Measurements from ENCODE around the gene PKP4. TPM values are rescaled to one million over a fixed set of nuclear protein-coding genes. Genes with fewer than 3 reads are reported as not detected.

PKP4 gene
- total RNA-seq, 1 experiment from 2014 or later, result not detected

GRCh38 chr2:158645299-158645698 lies 188.5 kb downstream of the PKP4 start:
- H4K20me1 ChIP-seq (ENCODE audit: insufficient read depth, low read depth, low read length), result no peaks in the 10 kb centered on the region
- no peaks in the 10 kb centered on the region for H3K9me3 ChIP-seq (ENCODE audit: low read length)
- H3K79me2 ChIP-seq (ENCODE audit: low read length), result no peaks in the 10 kb centered on the region
- H3K4me1 ChIP-seq (ENCODE audit: low read length), result no peaks in the 10 kb centered on the region
- H3K9me2 ChIP-seq (replicated peaks; ENCODE audit: insufficient read depth, low read length), result no peaks in the 10 kb centered on the region
- H2AFZ ChIP-seq (ENCODE audit: low read length), result no peak overlapping the region
- H3K4me2 ChIP-seq (ENCODE audit: low read depth, low read length, poor library complexity, severe bottlenecking), result no peak overlapping the region
- no peak overlapping the region for H3K27ac ChIP-seq (ENCODE audit: low read length)
- DNase-seq, result no peak
- H3K27me3 ChIP-seq (ENCODE audit: low read length), result no peaks in the 10 kb centered on the region; the same call in 1 of the 2 replicates
- no peaks in the 10 kb centered on the region for H3K36me3 ChIP-seq (ENCODE audit: insufficient read depth, low read length)
- H3K9ac ChIP-seq (ENCODE audit: low read length), result no peak overlapping the region
- H3K4me3 ChIP-seq (ENCODE audit: low read length), result no peak overlapping the region

GRCh38 chr2:158647436-158648231 lies 190.9 kb downstream of the PKP4 start:
- no peak overlapping the region for H3K4me2 ChIP-seq (ENCODE audit: low read depth, low read length, poor library complexity, severe bottlenecking)
- no peaks in the 10 kb centered on the region for H3K4me1 ChIP-seq (ENCODE audit: low read length)
- no peaks in the 10 kb centered on the region for H4K20me1 ChIP-seq (ENCODE audit: insufficient read depth, low read depth, low read length)
- no peak for DNase-seq
- no peaks in the 10 kb centered on the region for H3K9me3 ChIP-seq (ENCODE audit: low read length)
- no peaks in the 10 kb centered on the region for H3K79me2 ChIP-seq (ENCODE audit: low read length)
- H3K9ac ChIP-seq (ENCODE audit: low read length), result no peak overlapping the region
- H3K27ac ChIP-seq (ENCODE audit: low read length), result no peak overlapping the region
- no peaks in the 10 kb centered on the region for H3K36me3 ChIP-seq (ENCODE audit: insufficient read depth, low read length)
- no peak overlapping the region for H2AFZ ChIP-seq (ENCODE audit: low read length)
- H3K9me2 ChIP-seq (replicated peaks; ENCODE audit: insufficient read depth, low read length), result no peaks in the 10 kb centered on the region
- H3K4me3 ChIP-seq (ENCODE audit: low read length), result no peak overlapping the region
- no peaks in the 10 kb centered on the region; the same call in 1 of the 2 replicates for H3K27me3 ChIP-seq (ENCODE audit: low read length)

DNA sequence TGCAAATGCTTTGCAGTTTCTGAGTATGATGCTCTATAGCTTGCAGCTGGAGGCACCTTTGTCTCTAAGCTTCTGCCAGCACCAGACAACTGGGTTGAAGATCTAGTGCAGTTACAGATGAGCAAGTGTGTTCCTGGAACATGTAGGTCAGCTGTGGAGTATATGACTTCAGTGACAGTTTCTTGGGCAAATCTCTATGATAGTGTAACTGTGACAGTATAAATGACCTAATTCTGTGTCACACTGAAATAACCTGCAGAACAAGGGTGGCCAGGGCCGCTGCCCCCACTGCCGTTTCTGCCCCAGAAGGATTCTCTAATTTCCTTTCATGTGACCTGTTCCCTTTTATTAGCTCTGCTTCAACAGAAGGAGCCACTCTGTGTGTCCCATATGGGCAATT lies 193.1 kb downstream of the PKP4 start:
- Histone ChIP-seq H3K27me3 (ENCODE audit: low read length) (no peaks in the 10 kb centered on the region; the same call in 1 of the 2 replicates), H3K4me2 (ENCODE audit: low read depth, low read length, poor library complexity, severe bottlenecking) (no peak overlapping the region), H3K36me3 (ENCODE audit: insufficient read depth, low read length) (no peaks in the 10 kb centered on the region), H3K79me2 (ENCODE audit: low read length) (no peaks in the 10 kb centered on the region), H2AFZ (ENCODE audit: low read length) (no peak overlapping the region), H3K9me2 (replicated peaks; ENCODE audit: insufficient read depth, low read length) (no peaks in the 10 kb centered on the region), H3K4me3 (ENCODE audit: low read length) (no peak overlapping the region), H3K9ac (ENCODE audit: low read length) (no peak overlapping the region), H3K27ac (ENCODE audit: low read length) (no peak overlapping the region), H3K9me3 (ENCODE audit: low read length) (no peaks in the 10 kb centered on the region), H4K20me1 (ENCODE audit: insufficient read depth, low read depth, low read length) (no peaks in the 10 kb centered on the region), H3K4me1 (ENCODE audit: low read length) (no peaks in the 10 kb centered on the region)
- DNase-seq, result no peak

DNA sequence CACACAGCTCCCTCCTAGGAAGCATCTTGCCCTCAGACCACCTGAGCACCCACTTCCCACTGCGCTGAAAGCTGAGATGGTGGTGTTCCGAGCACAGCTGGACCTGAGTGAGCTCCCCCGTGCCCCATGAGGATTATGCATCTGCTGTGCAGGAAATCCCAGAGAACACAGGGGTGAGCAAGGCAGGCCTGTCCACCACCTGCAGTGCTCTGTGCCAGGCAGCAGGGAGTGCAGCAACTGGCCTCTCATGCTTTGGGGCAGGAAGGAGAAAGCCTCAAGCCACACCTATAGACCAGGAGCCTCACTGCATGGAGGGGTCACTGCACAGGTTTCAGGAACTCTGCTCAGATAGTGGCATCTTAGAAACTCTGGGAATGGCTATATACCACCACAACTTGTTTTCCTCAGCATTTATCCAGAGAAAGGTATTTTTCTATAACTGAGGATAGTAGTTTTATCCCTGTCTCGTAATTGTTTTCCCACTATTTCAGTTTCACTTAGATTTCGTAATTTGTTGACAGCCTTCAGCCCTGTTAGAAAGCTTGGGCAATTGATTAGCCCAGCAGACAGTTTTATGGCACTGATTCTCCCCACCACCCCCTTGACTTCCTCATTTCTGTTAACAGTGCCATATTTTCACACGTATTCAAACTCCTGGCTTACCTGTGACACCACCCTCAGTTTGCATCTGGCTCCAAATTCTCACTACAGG lies 194.1 kb downstream of the PKP4 start:
- H3K27ac ChIP-seq (ENCODE audit: low read length), result no peak overlapping the region
- no peak overlapping the region for H3K4me3 ChIP-seq (ENCODE audit: low read length)
- DNase-seq, result no peak
- no peaks in the 10 kb centered on the region for H3K4me1 ChIP-seq (ENCODE audit: low read length)
- H4K20me1 ChIP-seq (ENCODE audit: insufficient read depth, low read depth, low read length), result no peaks in the 10 kb centered on the region
- H3K9ac ChIP-seq (ENCODE audit: low read length), result no peak overlapping the region
- H3K9me3 ChIP-seq (ENCODE audit: low read length), result no peaks in the 10 kb centered on the region
- H3K79me2 ChIP-seq (ENCODE audit: low read length), result no peaks in the 10 kb centered on the region
- H3K9me2 ChIP-seq (replicated peaks; ENCODE audit: insufficient read depth, low read length), result no peaks in the 10 kb centered on the region
- H2AFZ ChIP-seq (ENCODE audit: low read length), result no peak overlapping the region
- no peaks in the 10 kb centered on the region for H3K36me3 ChIP-seq (ENCODE audit: insufficient read depth, low read length)
- no peak overlapping the region for H3K4me2 ChIP-seq (ENCODE audit: low read depth, low read length, poor library complexity, severe bottlenecking)
- no peaks in the 10 kb centered on the region; the same call in 1 of the 2 replicates for H3K27me3 ChIP-seq (ENCODE audit: low read length)

DNA sequence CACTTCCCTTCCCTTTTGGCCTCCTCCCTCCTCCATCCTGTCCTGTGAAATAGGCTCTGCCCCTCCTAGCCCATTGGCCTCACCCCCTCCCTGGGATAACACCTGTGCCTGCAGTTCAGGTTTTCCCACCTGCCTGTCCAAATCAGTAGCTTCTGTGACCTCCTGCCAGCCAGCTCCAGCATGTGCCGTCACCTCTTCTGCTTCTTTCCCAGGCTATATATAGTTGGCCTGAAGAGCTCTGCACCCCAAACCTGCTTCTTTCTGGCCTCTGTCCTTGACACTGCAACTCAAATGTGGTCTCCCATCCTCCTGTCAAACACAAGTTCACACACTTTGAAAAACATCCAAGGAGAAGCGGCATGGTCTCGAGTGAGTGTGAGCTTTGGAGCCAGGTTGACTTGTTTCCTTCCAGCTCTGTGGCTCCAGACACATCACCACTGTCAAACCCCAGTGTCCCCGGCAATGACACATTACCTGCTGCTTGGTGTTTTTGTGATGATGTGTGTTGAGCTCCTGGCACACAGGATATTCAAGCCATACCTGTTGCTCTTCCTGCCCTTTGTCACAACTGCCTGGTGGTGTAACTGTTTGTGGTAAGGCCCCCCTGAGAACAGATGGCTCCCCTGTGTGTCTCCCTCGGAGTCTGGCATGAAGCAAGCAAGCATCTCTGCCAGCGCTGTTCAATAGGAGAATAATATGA lies 194.8 kb downstream of the PKP4 start:
- Histone ChIP-seq H2AFZ (ENCODE audit: low read length) (no peak overlapping the region), H3K79me2 (ENCODE audit: low read length) (no peaks in the 10 kb centered on the region), H3K9me2 (replicated peaks; ENCODE audit: insufficient read depth, low read length) (no peaks in the 10 kb centered on the region), H3K4me3 (ENCODE audit: low read length) (no peak overlapping the region), H3K9ac (ENCODE audit: low read length) (no peak overlapping the region), H3K4me1 (ENCODE audit: low read length) (no peaks in the 10 kb centered on the region), H3K9me3 (ENCODE audit: low read length) (no peaks in the 10 kb centered on the region), H3K27ac (ENCODE audit: low read length) (no peak overlapping the region), H3K4me2 (ENCODE audit: low read depth, low read length, poor library complexity, severe bottlenecking) (no peak overlapping the region), H3K27me3 (ENCODE audit: low read length) (no peaks in the 10 kb centered on the region; the same call in 1 of the 2 replicates), H4K20me1 (ENCODE audit: insufficient read depth, low read depth, low read length) (no peaks in the 10 kb centered on the region), H3K36me3 (ENCODE audit: insufficient read depth, low read length) (no peaks in the 10 kb centered on the region)
- no peak for DNase-seq

DNA sequence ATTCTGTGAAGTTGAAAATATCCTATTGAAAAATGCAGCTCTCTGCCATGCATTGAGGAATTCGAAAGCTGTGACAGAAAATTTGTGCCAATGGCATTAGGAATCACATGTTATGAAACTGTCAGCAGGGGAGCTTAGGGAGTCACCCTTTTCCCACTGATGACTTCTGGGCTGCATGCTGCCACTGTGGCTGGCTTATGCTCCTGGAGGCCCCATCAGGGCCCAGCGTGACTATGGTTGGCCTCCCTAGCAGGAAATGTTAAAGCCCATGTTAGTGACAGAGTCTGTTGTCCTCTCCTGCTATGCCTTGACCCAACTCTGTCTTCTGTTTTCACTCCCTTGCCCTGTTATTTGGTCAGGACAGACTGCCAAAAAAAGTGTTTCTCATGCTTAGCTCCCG lies 198.9 kb downstream of the PKP4 start:
- Histone ChIP-seq H2AFZ (ENCODE audit: low read length) (no peak overlapping the region), H3K4me3 (ENCODE audit: low read length) (no peak overlapping the region), H4K20me1 (ENCODE audit: insufficient read depth, low read depth, low read length) (no peaks in the 10 kb centered on the region), H3K4me2 (ENCODE audit: low read depth, low read length, poor library complexity, severe bottlenecking) (no peak overlapping the region), H3K9me3 (ENCODE audit: low read length) (no peaks in the 10 kb centered on the region), H3K79me2 (ENCODE audit: low read length) (no peaks in the 10 kb centered on the region), H3K4me1 (ENCODE audit: low read length) (no peaks in the 10 kb centered on the region), H3K27ac (ENCODE audit: low read length) (no peak overlapping the region), H3K9ac (ENCODE audit: low read length) (no peak overlapping the region), H3K36me3 (ENCODE audit: insufficient read depth, low read length) (no peaks in the 10 kb centered on the region), H3K9me2 (replicated peaks; ENCODE audit: insufficient read depth, low read length) (no peaks in the 10 kb centered on the region), H3K27me3 (ENCODE audit: low read length) (no peaks in the 10 kb centered on the region)
- no peak for DNase-seq

DNA sequence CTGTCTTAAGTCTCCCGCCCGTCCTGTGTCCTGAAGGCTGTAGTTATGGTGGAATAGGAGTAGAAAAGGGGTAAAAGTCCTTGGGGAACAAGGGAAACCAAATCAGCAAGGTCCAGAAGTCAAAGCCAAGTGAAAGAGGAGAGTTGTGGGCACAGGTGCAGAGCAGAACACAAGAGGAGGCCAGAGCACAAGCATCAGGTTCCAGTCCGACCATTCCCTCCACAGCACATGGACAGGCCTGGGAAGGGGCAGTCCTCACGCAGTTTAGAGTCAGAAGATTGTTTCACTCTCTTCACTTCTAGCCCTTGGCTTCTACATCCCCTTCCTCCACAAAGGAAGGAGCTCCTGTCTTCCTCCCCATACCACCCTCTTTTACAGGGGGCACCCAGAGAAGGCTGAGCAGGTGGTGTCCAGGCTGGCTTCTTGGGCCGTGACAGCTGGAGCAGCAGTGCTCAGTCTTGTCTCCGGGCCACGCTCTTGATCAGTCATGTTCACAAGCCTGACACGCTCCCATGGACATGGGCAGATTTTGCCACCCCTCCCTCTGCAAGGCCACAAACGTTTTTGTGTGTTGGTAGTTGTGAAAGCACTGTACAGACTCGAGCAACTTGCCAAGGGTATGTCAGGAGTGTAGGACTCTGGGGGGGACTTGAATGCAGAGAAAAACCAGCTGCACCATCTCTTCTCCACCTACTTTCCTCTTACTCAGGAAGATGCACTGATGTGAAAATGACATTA lies 199.9 kb downstream of the PKP4 start:
- DNase-seq, result no peak
- Histone ChIP-seq H3K4me2 (ENCODE audit: low read depth, low read length, poor library complexity, severe bottlenecking) (no peak overlapping the region), H3K9me3 (ENCODE audit: low read length) (no peaks in the 10 kb centered on the region), H2AFZ (ENCODE audit: low read length) (no peak overlapping the region), H3K79me2 (ENCODE audit: low read length) (no peaks in the 10 kb centered on the region), H3K27ac (ENCODE audit: low read length) (no peak overlapping the region), H3K9me2 (replicated peaks; ENCODE audit: insufficient read depth, low read length) (no peaks in the 10 kb centered on the region), H3K4me3 (ENCODE audit: low read length) (no peak overlapping the region), H3K9ac (ENCODE audit: low read length) (no peak overlapping the region), H3K36me3 (ENCODE audit: insufficient read depth, low read length) (no peaks in the 10 kb centered on the region), H3K4me1 (ENCODE audit: low read length) (no peaks in the 10 kb centered on the region), H3K27me3 (ENCODE audit: low read length) (no peaks in the 10 kb centered on the region), H4K20me1 (ENCODE audit: insufficient read depth, low read depth, low read length) (no peaks in the 10 kb centered on the region)
